Coronary artery (tissue), 2 donors: ENCODE results near the gene NUAK2.

Experiments used
- DNase-seq: peaks from one replicate; pipeline ENCODE4 v3.0.0-alpha.2; 2017; ENCODE audit warnings: low spot score
- H3K27ac ChIP-seq, 2 donors: fragments of 200-600 bp; sonication (generic); one replicate each; pipeline ENCODE4 v1.5.1; 2016 to 2019
- H3K4me3 ChIP-seq: fragments of 200-600 bp; sonication (generic); 2 replicates; pipeline ENCODE4 v1.5.1; 2016; ENCODE audit warnings: mild to moderate bottlenecking, moderate library complexity
- CTCF ChIP-seq: fragments of 200-600 bp; sonication (generic); IDR thresholded peaks from one replicate; pipeline ENCODE4 v1.5.1; 2019; ENCODE audit warnings: antibody characterized with exemption

NUAK2 gene

GRCh38 chr1:205339717-205340116, 18.2 kb upstream of the NUAK2 start:
- no peak for DNase-seq
- H3K4me3 ChIP-seq: no peak overlapping the region
- no peak for TF ChIP-seq CTCF
- H3K27ac ChIP-seq: no peak overlapping the region

- no peak for DNase-seq
- H3K27ac ChIP-seq: no peak overlapping the region
- TF ChIP-seq CTCF: no peak
These were observed 17.7 kb upstream of the NUAK2 start for GRCh38 chr1:205339197-205339702.

GRCh38 chr1:205338011-205338410, 16.5 kb upstream of the NUAK2 start:
- no peak for TF ChIP-seq CTCF
- no peak for DNase-seq
- Histone ChIP-seq H3K4me3 (no peak overlapping the region), H3K27ac (no peak overlapping the region)

More at GRCh38 chr1:205339197-205339702, 17.7 kb upstream of the NUAK2 start:
- H3K4me3 ChIP-seq: no peak overlapping the region

- TF ChIP-seq CTCF: no peak
- no peak for DNase-seq
- no peak overlapping the region for H3K27ac ChIP-seq
- no peak overlapping the region for H3K4me3 ChIP-seq
These were observed 15.9 kb upstream of the NUAK2 start for GRCh38 chr1:205337481-205337880.

- peak; percentile 78 for TF ChIP-seq CTCF
- no peak overlapping the region for H3K27ac ChIP-seq
- H3K4me3 ChIP-seq: no peak overlapping the region
- no peak for DNase-seq
These were observed 14.1 kb upstream of the NUAK2 start for GRCh38 chr1:205335692-205336091.

- Histone ChIP-seq H3K4me3 (no peak overlapping the region), H3K27ac (no peak overlapping the region)
- DNase-seq: no peak
- TF ChIP-seq CTCF: no peak
These were observed 10.7 kb upstream of the NUAK2 start for GRCh38 chr1:205332015-205332791.

GRCh38 chr1:205330150-205330549, 8.6 kb upstream of the NUAK2 start:
- Histone ChIP-seq H3K27ac (no peak overlapping the region), H3K4me3 (no peak overlapping the region)
- TF ChIP-seq CTCF: no peak
- no peak for DNase-seq
